ENCODE measurements around the gene ALPI. TPM values are rescaled to one million over a fixed set of nuclear protein-coding genes. Genes with fewer than 3 reads are reported as not detected.

Gene ALPI
- total RNA-seq, 4 donors from 2014 or later, result not detected

- DNase-seq (ENCODE audit: low spot score) (no peak), ATAC-seq (ENCODE audit: low FRiP score) (no peak)
- no peak for TF ChIP-seq CTCF (IDR thresholded peaks at IDR 0.05)
Measured at GRCh38 chr2:232487385-232488096, 31.6 kb downstream of the ALPI start, which contains the start of gene ECEL1. Gene ECEL1 (minus strand): TSS chr2:232487834. CDS start chr2:232486653, 1,181 bp downstream.

GRCh38 chr2:232488097-232488711 lies 32.3 kb downstream of the ALPI start:
- DNase-seq (ENCODE audit: low spot score) (no peak), ATAC-seq (ENCODE audit: low FRiP score) (no peak)
- TF ChIP-seq CTCF (IDR thresholded peaks at IDR 0.05), result no peak

GRCh38 chr2:232488721-232489300 lies 32.9 kb downstream of the ALPI start:
- ATAC-seq (ENCODE audit: low FRiP score) (no peak), DNase-seq (ENCODE audit: low spot score) (no peak)
- TF ChIP-seq CTCF (IDR thresholded peaks at IDR 0.05), result no peak

- no peak for DNase-seq (ENCODE audit: low spot score)
- ATAC-seq (ENCODE audit: low FRiP score), result no peak
- no peak for TF ChIP-seq CTCF (IDR thresholded peaks at IDR 0.05)
Measured at GRCh38 chr2:232489516-232490220, 33.7 kb downstream of the ALPI start.

GRCh38 chr2:232490221-232491138 lies 34.5 kb downstream of the ALPI start:
- no peak for DNase-seq (ENCODE audit: low spot score)
- no peak for ATAC-seq (ENCODE audit: low FRiP score)
- TF ChIP-seq CTCF (IDR thresholded peaks at IDR 0.05), result no peak

GRCh38 chr2:232491139-232491780 lies 35.3 kb downstream of the ALPI start:
- no peak for DNase-seq (ENCODE audit: low spot score)
- ATAC-seq (ENCODE audit: low FRiP score), result no peak
- no peak for TF ChIP-seq CTCF (IDR thresholded peaks at IDR 0.05)
